ENCODE data around the gene PDZD2. TPM values are rescaled to one million over a fixed set of nuclear protein-coding genes. Genes with fewer than 3 reads are reported as not detected.

PDZD2 gene
- total RNA-seq, 1 donor from 2014 or later, result 42.7 TPM

GRCh38 chr5:31604240-31604639, 34.7 kb upstream of the PDZD2 start:
- H3K36me3 ChIP-seq, result no peaks in the 10 kb centered on the region
- TF ChIP-seq POLR2A (IDR thresholded peaks at IDR 0.05) (no peak), POLR2AphosphoS5 (IDR thresholded peaks at IDR 0.05; ENCODE audit: insufficient read depth in 1 of 2, low read depth in 1 of 2) (no peak)
- intact Hi-C loops (cut with DNase I), result no loop called here
- H3K27me3 ChIP-seq, result no peaks in the 10 kb centered on the region
- no peak for DNase-seq (ENCODE audit: extremely low spot score in 2 of 2)
- H3K27ac ChIP-seq, result no peak overlapping the region
- H3K4me3 ChIP-seq, result no peak overlapping the region
- no peaks in the 10 kb centered on the region for H3K9me3 ChIP-seq
- H3K4me1 ChIP-seq, result no peaks in the 10 kb centered on the region

- Histone ChIP-seq H3K4me1 (no peaks in the 10 kb centered on the region), H3K36me3 (no peaks in the 10 kb centered on the region), H3K27ac (no peak overlapping the region), H3K4me3 (no peak overlapping the region), H3K9me3 (no peaks in the 10 kb centered on the region), H3K27me3 (no peaks in the 10 kb centered on the region)
- DNase-seq (ENCODE audit: extremely low spot score in 2 of 2), result no peak
- TF ChIP-seq POLR2A (IDR thresholded peaks at IDR 0.05) (no peak), CTCF (IDR thresholded peaks at IDR 0.05) (no peak), POLR2AphosphoS5 (IDR thresholded peaks at IDR 0.05; ENCODE audit: insufficient read depth in 1 of 2, low read depth in 1 of 2) (no peak)
- intact Hi-C loops (cut with DNase I), result no loop called here
These were observed 34.3 kb upstream of the PDZD2 start for GRCh38 chr5:31604644-31605043.

- Histone ChIP-seq H3K4me3 (no peak overlapping the region), H3K9me3 (no peaks in the 10 kb centered on the region), H3K36me3 (no peaks in the 10 kb centered on the region), H3K4me1 (no peaks in the 10 kb centered on the region), H3K27ac (no peak overlapping the region), H3K27me3 (no peaks in the 10 kb centered on the region)
- DNase-seq (ENCODE audit: extremely low spot score in 2 of 2), result no peak
- intact Hi-C loops (cut with DNase I), result no loop called here
- TF ChIP-seq POLR2A (IDR thresholded peaks at IDR 0.05) (no peak), CTCF (IDR thresholded peaks at IDR 0.05) (no peak), POLR2AphosphoS5 (IDR thresholded peaks at IDR 0.05; ENCODE audit: insufficient read depth in 1 of 2, low read depth in 1 of 2) (no peak)
These were observed 33.0 kb upstream of the PDZD2 start for GRCh38 chr5:31605920-31606319.

- DNase-seq (ENCODE audit: extremely low spot score in 2 of 2), result no peak
- intact Hi-C loops (cut with DNase I), result no loop called here
- H3K27me3 ChIP-seq, result no peaks in the 10 kb centered on the region
- H3K4me3 ChIP-seq, result no peak overlapping the region
- no peaks in the 10 kb centered on the region for H3K4me1 ChIP-seq
- H3K36me3 ChIP-seq, result no peaks in the 10 kb centered on the region
- TF ChIP-seq POLR2A (IDR thresholded peaks at IDR 0.05) (no peak), POLR2AphosphoS5 (IDR thresholded peaks at IDR 0.05; ENCODE audit: insufficient read depth in 1 of 2, low read depth in 1 of 2) (no peak), CTCF (IDR thresholded peaks at IDR 0.05) (no peak)
- no peaks in the 10 kb centered on the region for H3K9me3 ChIP-seq
- no peak overlapping the region for H3K27ac ChIP-seq
These were observed 31.4 kb upstream of the PDZD2 start for GRCh38 chr5:31607546-31607945.

- Histone ChIP-seq H3K36me3 (no peaks in the 10 kb centered on the region), H3K4me1 (no peaks in the 10 kb centered on the region), H3K27ac (no peak overlapping the region), H3K4me3 (no peak overlapping the region), H3K27me3 (no peaks in the 10 kb centered on the region), H3K9me3 (no peaks in the 10 kb centered on the region)
- intact Hi-C loops (cut with DNase I), result no loop called here
- DNase-seq (ENCODE audit: extremely low spot score in 2 of 2), result no peak
- no peak for TF ChIP-seq CTCF (IDR thresholded peaks at IDR 0.05)
- no peak for TF ChIP-seq POLR2AphosphoS5 (IDR thresholded peaks at IDR 0.05; ENCODE audit: insufficient read depth in 1 of 2, low read depth in 1 of 2)
- no peak for TF ChIP-seq POLR2A (IDR thresholded peaks at IDR 0.05)
These were observed 27.9 kb upstream of the PDZD2 start for GRCh38 chr5:31611002-31611401.

All from vagina (tissue), 2 donors.